GM12878 (cell line): ENCODE measurements around the gene PPIL3. TPM values are rescaled to one million over a fixed set of nuclear protein-coding genes. Genes with fewer than 3 reads are reported as not detected.

ENCODE experiments used
- ATAC-seq: fragments of 200-7000 bp; cut with Tn5 transposase; 3 replicates; pipeline ENCODE4 v1.9.1; 2020; ENCODE audit warnings: mild to moderate bottlenecking, moderate library complexity
- BruUV-seq: library from RNA; stranded (reverse); fragments of 400-500 nt; replicated peaks from 2 replicates; lab custom pipeline; 2021; lab: Mats Ljungman, UMichigan
- CTCF ChIA-PET: fragments of 300-600 bp; sonication (Branson Sonifier 250); formaldehyde crosslinking; extraction: SDS; loops from one replicate; lab custom pipeline; 2021; ENCODE audit warnings: inconsistent platforms; lab: Yijun Ruan, JAX
- POLR2A ChIA-PET: fragments of 350-600 bp; formaldehyde crosslinking; extraction: SDS; loops from one replicate; lab custom pipeline; 2021; ENCODE audit warnings: inconsistent platforms; lab: Charles Lee
- RAD21 ChIA-PET: fragments of 300-600 bp; sonication (Branson Sonifier 250); formaldehyde crosslinking; loops from one replicate; lab custom pipeline; 2023; ENCODE audit warnings: antibody characterized with exemption; ENCODE audit not compliant: unreplicated experiment; lab: Charles Lee
- SMC1A ChIA-PET: fragments of 300-600 bp; sonication (Branson Sonifier 250); formaldehyde crosslinking; loops from one replicate; lab custom pipeline; 2023; ENCODE audit not compliant: unreplicated experiment, uncharacterized antibody; lab: Charles Lee
- DNase-seq: peaks from one replicate; pipeline ENCODE4 v3.0.0-alpha.2; 2011; ENCODE audit warnings: low read depth, low spot score
- FAIRE-seq: peaks from 3 replicates; lab custom pipeline; 2011; peaks lifted over from hg19 to GRCh38; lab: Jason Lieb, UNC
- H2AFZ ChIP-seq: 2 replicates; pipeline ENCODE4 v1.6.0; 2011; ENCODE audit warnings: low read depth, low read length, control low read depth; ENCODE audit not compliant: control insufficient read depth
- H3K27ac ChIP-seq: 2 replicates; pipeline ENCODE4 v1.5.1; 2011; ENCODE audit warnings: control low read depth; ENCODE audit not compliant: control insufficient read depth, insufficient read depth
- H3K27me3 ChIP-seq, 2 experiments: replicated peaks in 1 of 2; 2 replicates each; pipeline versions ENCODE4 v1.6.0 to v1.6.1; 2011; ENCODE audit warnings: low read length in 1 of 2; ENCODE audit not compliant: control insufficient read depth in 2 of 2, insufficient read depth in 2 of 2
- H3K36me3 ChIP-seq, 2 experiments: 2 replicates each; pipeline ENCODE4 v1.5.1; 2011; ENCODE audit warnings: low read length in 1 of 2; ENCODE audit not compliant: control insufficient read depth in 2 of 2, insufficient read depth in 2 of 2
- H3K4me1 ChIP-seq: 2 replicates; pipeline ENCODE4 v1.6.1; 2011; ENCODE audit warnings: mild to moderate bottlenecking, low read length, moderate library complexity, mixed read lengths; ENCODE audit not compliant: control insufficient read depth, insufficient read depth
- H3K4me2 ChIP-seq: 2 replicates; pipeline ENCODE4 v1.6.0; 2011; ENCODE audit warnings: control low read depth; ENCODE audit not compliant: control insufficient read depth, insufficient read depth
- H3K4me3 ChIP-seq: fragments of 200-600 bp; sonication (generic); 2 replicates; pipeline ENCODE4 v1.5.1; 2016
- H3K79me2 ChIP-seq: 2 replicates; pipeline ENCODE4 v1.6.0; 2011; ENCODE audit warnings: low read length; ENCODE audit not compliant: control insufficient read depth, insufficient read depth
- H3K9ac ChIP-seq: 2 replicates; pipeline ENCODE4 v1.8.0; 2011; ENCODE audit warnings: low read length, control low read depth, mixed read lengths; ENCODE audit not compliant: control insufficient read depth, insufficient read depth
- H3K9me3 ChIP-seq: replicated peaks from 3 replicates; pipeline ENCODE4 v1.5.1; 2011; ENCODE audit warnings: mild to moderate bottlenecking, low read length; ENCODE audit not compliant: control insufficient read depth, insufficient read depth
- H4K20me1 ChIP-seq: 2 replicates; pipeline ENCODE4 v1.6.0; 2011; ENCODE audit not compliant: control insufficient read depth, insufficient read depth
- ATF7 ChIP-seq: fragments of 450-650 bp; IDR thresholded peaks from 2 replicates; pipeline ENCODE4 v1.6.1; 2016; ENCODE audit warnings: low read depth, mild to moderate bottlenecking
- DPF2 ChIP-seq: fragments of 450-650 bp; IDR thresholded peaks from 2 replicates; pipeline ENCODE4 v1.6.1; 2017; ENCODE audit warnings: mild to moderate bottlenecking
- GABPA ChIP-seq: IDR thresholded peaks from 2 replicates; pipeline ENCODE4 v1.6.1; 2014; ENCODE audit warnings: antibody characterized with exemption, low read depth, mild to moderate bottlenecking, inconsistent platforms
- JUNB ChIP-seq: IDR thresholded peaks from 2 replicates; pipeline ENCODE4 v1.6.1; 2016; ENCODE audit warnings: antibody characterized with exemption, mild to moderate bottlenecking
- PBX3 ChIP-seq: IDR thresholded peaks from 2 replicates; pipeline ENCODE4 v1.6.1; 2011; ENCODE audit warnings: mild to moderate bottlenecking, low read depth, low read length, moderate library complexity; ENCODE audit not compliant: insufficient replicate concordance
- POU2F2 ChIP-seq: IDR thresholded peaks from 3 replicates; pipeline ENCODE4 v1.6.1; 2011; ENCODE audit warnings: low read depth, mild to moderate bottlenecking, low read length, borderline replicate concordance
- RCOR1 ChIP-seq: conservative IDR thresholded peaks from 2 replicates; pipeline ENCODE4 v1.6.1; 2012; ENCODE audit warnings: low read depth, low read length, improper control_type of control experiment
- SMC3 ChIP-seq: IDR thresholded peaks from 2 replicates; pipeline ENCODE4 v1.6.1; 2011; ENCODE audit warnings: low read length, improper control_type of control experiment, borderline replicate concordance
- USF1 ChIP-seq: IDR thresholded peaks from 2 replicates; pipeline ENCODE4 v1.6.1; 2011; ENCODE audit warnings: borderline replicate concordance, low read depth, mild to moderate bottlenecking, moderate library complexity, mixed read lengths, low read length; ENCODE audit not compliant: insufficient read depth; ENCODE audit errors: extremely low read length
- WGBS: methylation state at CpG from one replicate; pipeline ENCODE4 v1.1.6; 2016; ENCODE audit warnings: low lambda C conversion rate; ENCODE audit not compliant: insufficient replicate concordance, insufficient coverage; ENCODE audit errors: missing lambda C conversion rate; 5-methylcytosine and 5-hydroxymethylcytosine counted together
- in situ Hi-C: fragments of 300-500 bp; cut with MboI; formaldehyde crosslinking; loops from 9 replicates; pipeline ENCODE4 v1.14.3; 2018; ENCODE audit warnings: mixed read lengths
- intact Hi-C: fragments of 100-400 bp; cut with micrococcal nuclease; formaldehyde crosslinking; loops from one replicate; pipeline ENCODE4 v1.14.2; 2022; ENCODE audit not compliant: unreplicated experiment
- polyA plus RNA-seq, 11 experiments: library from polyadenylated mRNA; depleted of rRNA in 4 of 11; unstranded in 6 of 11; stranded (reverse) in 5 of 11; fragments of >200 nt; fragmentation: Nextera tagmentation in 4 of 11; fragmentation: Illumina TruSeq in 1 of 11; extraction: Ambion mirVana in 4 of 11; extraction: Trizol in 1 of 11; gene quantifications; 1 replicate in 1 of 11; 2 replicates in 10 of 11; pipeline versions ENCODE4 v1.2.1 to v1.2.3, GENCODE V29; 2011 to 2016; ENCODE audit warnings: inconsistent platforms in 2 of 11, missing spikeins in 2 of 11, low read depth in 1 of 11
- total RNA-seq, 4 experiments: library from RNA; depleted of rRNA in 3 of 4; stranded (reverse); fragments of >200 nt in 3 of 4; fragmentation: Illumina TruSeq in 1 of 4; extraction: Trizol in 1 of 4; gene quantifications; 2 replicates each; pipeline versions ENCODE4 v1.2.1 to v1.2.3, GENCODE V29; 2013 to 2021

The PPIL3 gene
- total and polyA plus RNA-seq, 10 of the 15 experiments (the other 5 are each of a cell fraction or from before 2014, with no cell fraction given) = 33.8 to 176 (median 59.1) TPM

DNA sequence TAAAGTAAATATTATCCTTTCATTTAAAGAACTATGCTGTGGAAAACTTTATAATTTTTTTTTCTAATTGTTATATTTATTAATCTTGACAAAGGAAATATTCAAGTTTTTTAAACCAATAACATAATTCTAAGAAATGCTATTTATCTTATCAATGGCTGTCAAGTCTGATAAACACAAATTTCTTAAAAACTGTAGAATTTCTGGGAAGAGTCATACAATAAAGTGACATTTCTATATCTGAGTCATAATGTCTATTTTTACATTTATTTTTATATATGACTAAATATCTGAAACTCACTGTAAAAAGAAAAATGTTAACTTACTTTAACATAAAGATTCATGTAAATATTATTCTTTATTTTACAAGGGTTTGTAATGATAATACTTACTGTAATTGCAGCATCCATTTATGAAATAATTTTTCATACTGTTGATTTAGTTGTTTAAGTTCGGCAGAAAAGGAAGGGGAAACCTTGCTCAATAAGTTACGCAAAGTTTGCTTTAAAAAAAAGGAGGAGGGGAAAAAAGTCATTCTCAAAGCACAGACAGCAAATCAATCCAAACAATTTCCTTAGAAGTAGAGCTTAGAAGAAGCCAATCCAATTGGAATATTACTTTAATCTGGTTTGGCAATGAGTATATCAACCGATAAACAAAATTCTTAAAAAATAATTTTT lies 42.2 kb upstream of the PPIL3 start:
- H3K4me3 ChIP-seq = no peak overlapping the region
- H3K79me2 ChIP-seq = no peaks in the 10 kb centered on the region
- TF ChIP-seq JUNB (peak; percentile 58), ATF7 (no peak)
- no peak overlapping the region for H3K9ac ChIP-seq
- H3K4me2 ChIP-seq = no peak overlapping the region
- H3K27ac ChIP-seq = no peak overlapping the region
- no peaks in the 10 kb centered on the region for H3K4me1 ChIP-seq
- ATAC-seq (no peak), DNase-seq (no peak), FAIRE-seq (no peak)
- RAD21 ChIA-PET = no interaction called here
- intact Hi-C loops = no loop called here
- WGBS = 63% methylated on average over 3 of the region's 3 CpGs
- SMC1A ChIA-PET = no interaction called here
- in situ Hi-C loops = no loop called here
- CTCF ChIA-PET = interaction anchor here (0.8 to 1.2 kb wide), 3 partner anchors 17 to 246 kb away, joined by 3 read pairs; no protein-coding TSS in a partner anchor
- H3K36me3 ChIP-seq = peaks cover 2 to 18% of the 10 kb centered on the region in 2 experiments
- H4K20me1 ChIP-seq = no peaks in the 10 kb centered on the region
- POLR2A ChIA-PET = no interaction called here
- BruUV-seq = no TSS peak
- no peak overlapping the region for H2AFZ ChIP-seq
- H3K9me3 ChIP-seq = no peaks in the 10 kb centered on the region
- no peaks in the 10 kb centered on the region for H3K27me3 ChIP-seq

GRCh38 chr2:200929334-200930249 lies 40.7 kb upstream of the PPIL3 start:
- Histone ChIP-seq H3K9ac (no peak overlapping the region), H3K9me3 (no peaks in the 10 kb centered on the region), H3K4me1 (no peaks in the 10 kb centered on the region), H3K36me3 (peaks cover 2 to 14% of the 10 kb centered on the region in 2 experiments), H2AFZ (no peak overlapping the region), H3K27ac (no peak overlapping the region), H3K27me3 (no peaks in the 10 kb centered on the region), H3K79me2 (no peaks in the 10 kb centered on the region), H4K20me1 (no peaks in the 10 kb centered on the region), H3K4me2 (no peak overlapping the region), H3K4me3 (no peak overlapping the region)
- WGBS = 97% methylated on average over 2 of the region's 2 CpGs
- in situ Hi-C loops (no loop called here), intact Hi-C loops (no loop called here)
- CTCF ChIA-PET = interaction anchor here (1.0 to 1.4 kb wide), 3 partner anchors 8 to 140 kb away, joined by 3 to 5 read pairs (median 3); no protein-coding TSS in a partner anchor
- no peak for DNase-seq
- SMC1A ChIA-PET = interaction anchor here (0.8 to 1.1 kb wide), 5 partner anchors 23 to 303 kb away, joined by 3 read pairs; no protein-coding TSS in a partner anchor
- no peak for FAIRE-seq
- RAD21 ChIA-PET = interaction anchor here (1.5 kb wide), 1 partner anchor 140 kb away, joined by 5 read pairs; no protein-coding TSS in a partner anchor
- TSS peak; percentile 25 for BruUV-seq
- POLR2A ChIA-PET = interaction anchor here (0.7 to 1.1 kb wide), 2 partner anchors 15 to 23 kb away, joined by 4 to 11 read pairs; no protein-coding TSS in a partner anchor
- no peak for ATAC-seq
- no peak for TF ChIP-seq SMC3
- TF ChIP-seq GABPA = no peak
- no peak for TF ChIP-seq POU2F2
- TF ChIP-seq PBX3 = no peak
- no peak for TF ChIP-seq RCOR1
- TF ChIP-seq USF1 = no peak
- TF ChIP-seq DPF2 = no peak
- no peak for TF ChIP-seq ATF7
